ENCODE results near the gene CRACDL.

GRCh38 chr2:98944775-98945174 lies 8.8 kb upstream of the CRACDL start:
- TF ChIP-seq TAF1 (IDR thresholded peaks at IDR 0.05; ENCODE audit: low read depth) (no peak), CREB1 (IDR thresholded peaks at IDR 0.05; ENCODE audit: low read depth) (no peak), EP300 (IDR thresholded peaks at IDR 0.05; ENCODE audit: borderline replicate concordance) (no peak), FOXM1 (IDR thresholded peaks at IDR 0.05; ENCODE audit: borderline replicate concordance, low read depth) (no peak), REST (IDR thresholded peaks at IDR 0.05; ENCODE audit: low read depth) (no peak), TCF12 (IDR thresholded peaks at IDR 0.05; ENCODE audit: low read depth) (no peak), EGR1 (IDR thresholded peaks at IDR 0.05) (no peak)
